Smooth muscle cell of the umbilical artery (primary cell): ENCODE measurements around the gene OR1L8. TPM values are rescaled to one million over a fixed set of nuclear protein-coding genes. Genes with fewer than 3 reads are reported as not detected.

Experiments
- total RNA-seq: library from RNA; depleted of rRNA; stranded (reverse); fragments of >200 nt; gene quantifications from 2 replicates; pipeline ENCODE4 v1.2.3, GENCODE V29; 2014

Gene OR1L8, protein sequence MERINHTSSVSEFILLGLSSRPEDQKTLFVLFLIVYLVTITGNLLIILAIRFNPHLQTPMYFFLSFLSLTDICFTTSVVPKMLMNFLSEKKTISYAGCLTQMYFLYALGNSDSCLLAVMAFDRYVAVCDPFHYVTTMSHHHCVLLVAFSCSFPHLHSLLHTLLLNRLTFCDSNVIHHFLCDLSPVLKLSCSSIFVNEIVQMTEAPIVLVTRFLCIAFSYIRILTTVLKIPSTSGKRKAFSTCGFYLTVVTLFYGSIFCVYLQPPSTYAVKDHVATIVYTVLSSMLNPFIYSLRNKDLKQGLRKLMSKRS
- not detected in 2 replicates for total RNA-seq

DNA sequence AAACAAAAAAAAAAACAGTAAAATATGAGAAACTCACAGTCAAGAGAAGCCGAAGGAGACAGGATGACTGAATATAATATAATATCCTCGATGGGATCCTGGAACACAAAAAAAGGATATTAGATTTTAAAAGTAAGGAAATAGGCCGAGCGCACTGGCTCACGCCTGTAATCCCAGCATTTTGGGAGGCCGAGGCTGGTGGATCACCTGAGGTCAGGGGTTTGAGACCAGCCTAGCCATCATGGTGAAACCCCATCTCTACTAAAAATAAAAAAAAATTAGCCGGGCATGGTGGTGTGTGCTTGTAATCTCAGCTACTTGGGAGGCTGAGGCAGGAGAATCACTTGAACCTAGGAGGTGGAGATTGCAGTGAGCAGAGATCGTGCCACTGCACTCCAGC, at the start of gene OR1L8:
Gene OR1L8, minus strand, starts transcription at position 101 of the 400 bp plus-strand sequence. CDS start 14,907 bp downstream, outside the sequence.

DNA sequence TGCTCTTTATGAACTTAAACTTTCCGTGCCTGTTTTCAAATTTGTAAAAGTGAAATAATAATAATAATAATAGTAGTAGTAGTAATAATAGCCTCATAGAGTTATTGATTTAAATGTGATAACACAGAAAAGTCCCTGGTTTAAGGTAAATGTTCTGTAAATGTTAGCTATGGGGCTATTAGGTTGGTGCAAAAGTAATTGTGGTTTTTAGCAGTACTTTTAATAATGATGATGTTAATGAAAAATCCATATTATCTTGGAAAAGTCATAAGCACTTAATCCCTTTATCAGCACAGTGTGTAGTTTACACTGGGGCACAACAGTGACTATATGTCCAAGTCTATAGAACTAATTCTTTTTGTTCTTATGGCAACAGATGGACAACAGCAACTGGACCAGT, 31.2 kb upstream of the OR1L8 start, which contains the start of gene OR1Q1:
Gene OR1Q1, plus strand, starts transcription at position 377 of the 400 bp plus-strand sequence. Its CDS starts 0 bp downstream, at position 377.

DNA sequence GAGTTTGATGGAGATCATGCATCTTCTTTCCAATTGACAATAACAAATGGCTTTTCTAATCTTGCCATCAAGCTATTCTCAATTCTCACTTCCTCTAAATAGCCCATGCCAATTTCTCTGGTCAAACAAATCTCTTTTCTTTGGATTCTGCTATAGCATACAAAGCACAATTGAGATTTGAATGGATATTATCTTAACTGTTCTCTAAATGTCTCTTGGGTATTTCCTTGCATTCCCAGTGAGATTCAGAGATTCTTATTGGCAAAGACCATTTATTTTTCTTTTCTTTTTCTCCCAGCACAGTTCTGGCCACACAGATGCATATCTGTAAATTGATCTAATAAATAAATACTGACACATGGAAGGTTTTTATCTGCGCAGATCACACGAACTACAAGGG, 30.4 kb downstream of the OR1L8 start, which contains the start of gene OR1N2:
Gene OR1N2, plus strand, starts transcription at position 301 of the 400 bp plus-strand sequence. CDS start 100 bp downstream, outside the sequence.

DNA sequence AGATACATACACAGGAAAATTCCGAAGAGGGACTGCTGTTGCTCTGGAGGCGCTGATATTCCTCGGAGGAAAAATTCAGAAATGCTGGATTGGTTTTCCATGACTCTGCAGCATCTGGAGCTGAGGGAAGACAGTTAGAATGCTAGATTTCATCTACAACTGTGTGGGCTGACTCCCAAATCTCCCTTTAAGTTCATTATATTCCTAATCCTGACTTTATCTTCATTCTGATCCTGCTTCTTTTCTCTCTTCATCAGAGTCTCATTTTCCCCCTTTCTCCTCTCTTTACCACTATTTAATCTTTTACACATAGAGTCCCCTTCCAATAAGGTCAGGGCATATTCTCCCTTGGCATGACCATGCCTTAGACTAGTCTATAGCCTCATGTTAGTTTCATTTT, 56.0 kb downstream of the OR1L8 start, which contains the start of gene OR1N1:
Gene OR1N1, minus strand, starts transcription at position 101 of the 400 bp plus-strand sequence. Its CDS starts 0 bp downstream, at position 101.

DNA sequence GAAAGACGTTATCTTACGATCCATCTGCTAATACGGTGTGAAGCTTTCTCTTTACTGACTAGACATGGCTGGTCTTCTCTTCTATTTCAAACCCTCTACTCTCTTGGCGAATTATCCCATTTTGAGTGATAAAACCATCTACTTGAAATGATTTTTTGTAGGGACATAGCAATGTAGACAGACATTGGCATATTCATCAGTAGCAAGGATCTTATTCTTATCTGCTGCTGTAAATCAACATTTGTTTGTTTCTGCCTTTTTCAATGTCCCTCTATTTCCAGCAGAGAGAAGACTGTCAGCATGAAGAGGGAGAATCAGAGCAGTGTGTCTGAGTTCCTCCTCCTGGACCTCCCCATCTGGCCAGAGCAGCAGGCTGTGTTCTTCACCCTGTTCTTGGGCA, 64.3 kb downstream of the OR1L8 start, which contains the start of gene OR1J4:
Gene OR1J4, plus strand, starts transcription at position 301 of the 400 bp plus-strand sequence. Its CDS starts 0 bp downstream, at position 301.

Other genes starting within 250 kb of the OR1L8 start
- gene PTGS1, start 212.4 kb downstream of the OR1L8 start, total RNA-seq = 2.6 and 4.5 TPM in 2 replicates
- not detected in 2 replicates for gene OR1J1, start 105.5 kb downstream of the OR1L8 start, total RNA-seq
- gene OR1J2, start 72.6 kb downstream of the OR1L8 start, total RNA-seq = not detected in 2 replicates
- gene OR1J4, start 64.2 kb downstream of the OR1L8 start, total RNA-seq = not detected in 2 replicates
- not detected in 2 replicates for gene OR1N1, start 56.1 kb downstream of the OR1L8 start, total RNA-seq
- not detected in 2 replicates for gene OR1N2, start 30.3 kb downstream of the OR1L8 start, total RNA-seq
- gene OR1Q1, start 31.4 kb upstream of the OR1L8 start, total RNA-seq = not detected in 2 replicates
- gene OR1B1, start 74.2 kb upstream of the OR1L8 start, total RNA-seq = 0.23 TPM in 1 of 2 replicates, not detected in the other
- gene OR1L1, start 78.3 kb upstream of the OR1L8 start, total RNA-seq = not detected in 2 replicates
- not detected in 2 replicates for gene OR1L3, start 91.7 kb upstream of the OR1L8 start, total RNA-seq
- gene OR1L4, start 140.6 kb upstream of the OR1L8 start, total RNA-seq = not detected in 2 replicates
- not detected in 2 replicates for gene OR1L6, start 158.9 kb upstream of the OR1L8 start, total RNA-seq
- gene OR5C1, start 205.5 kb upstream of the OR1L8 start, total RNA-seq = not detected in 2 replicates
- not detected in 2 replicates for gene OR1K1, start 216.7 kb upstream of the OR1L8 start, total RNA-seq
- gene PDCL, start 245.2 kb upstream of the OR1L8 start, total RNA-seq = 34.7 and 41.0 TPM in 2 replicates